ENCODE results near the gene PLA2G2C.

PLA2G2C gene

GRCh38 chr1:20210736-20211460 lies 24.6 kb upstream of the PLA2G2C start:
- Mint-ChIP-seq H3K27ac (no peak overlapping the region), H3K4me1 (peaks cover 18% of the 10 kb centered on the region), H3K36me3 (ENCODE audit: low read depth) (no peaks in the 10 kb centered on the region), H3K9me3 (no peaks in the 10 kb centered on the region), H3K4me3 (no peak overlapping the region), H3K27me3 (ENCODE audit: low read depth, poor library complexity) (peaks cover 50% of the 10 kb centered on the region)
- DNase-seq: no peak
- no peak for TF ChIP-seq CTCF (IDR thresholded peaks at IDR 0.05)

GRCh38 chr1:20209471-20209870 lies 23.2 kb upstream of the PLA2G2C start:
- H3K9me3 Mint-ChIP-seq: no peaks in the 10 kb centered on the region
- H3K4me1 Mint-ChIP-seq: peaks cover 18% of the 10 kb centered on the region
- no peak for TF ChIP-seq CTCF (IDR thresholded peaks at IDR 0.05)
- peak overlapping the region; percentile 26 for H3K27ac Mint-ChIP-seq
- DNase-seq: no peak
- H3K36me3 Mint-ChIP-seq (ENCODE audit: low read depth): no peaks in the 10 kb centered on the region
- H3K27me3 Mint-ChIP-seq (ENCODE audit: low read depth, poor library complexity): peaks cover 37% of the 10 kb centered on the region
- H3K4me3 Mint-ChIP-seq: no peak overlapping the region

- no peak for DNase-seq
- H3K9me3 Mint-ChIP-seq: no peaks in the 10 kb centered on the region
- peaks cover 33% of the 10 kb centered on the region for H3K27me3 Mint-ChIP-seq (ENCODE audit: low read depth, poor library complexity)
- no peaks in the 10 kb centered on the region for H3K36me3 Mint-ChIP-seq (ENCODE audit: low read depth)
- H3K4me3 Mint-ChIP-seq: no peak overlapping the region
- no peak for TF ChIP-seq CTCF (IDR thresholded peaks at IDR 0.05)
- peaks cover 18% of the 10 kb centered on the region for H3K4me1 Mint-ChIP-seq
- no peak overlapping the region for H3K27ac Mint-ChIP-seq
These were observed 21.2 kb upstream of the PLA2G2C start for GRCh38 chr1:20207546-20207945.

GRCh38 chr1:20202166-20202565 lies 15.8 kb upstream of the PLA2G2C start:
- H3K9me3 Mint-ChIP-seq: no peaks in the 10 kb centered on the region
- no peak for DNase-seq
- H3K4me3 Mint-ChIP-seq: no peak overlapping the region
- H3K36me3 Mint-ChIP-seq (ENCODE audit: low read depth): no peaks in the 10 kb centered on the region
- no peaks in the 10 kb centered on the region for H3K4me1 Mint-ChIP-seq
- no peak overlapping the region for H3K27ac Mint-ChIP-seq
- no peak for TF ChIP-seq CTCF (IDR thresholded peaks at IDR 0.05)
- peaks cover 40% of the 10 kb centered on the region for H3K27me3 Mint-ChIP-seq (ENCODE audit: low read depth, poor library complexity)

GRCh38 chr1:20200966-20201365 lies 14.6 kb upstream of the PLA2G2C start:
- H3K4me1 Mint-ChIP-seq: no peaks in the 10 kb centered on the region
- no peak for DNase-seq
- H3K9me3 Mint-ChIP-seq: no peaks in the 10 kb centered on the region

More at GRCh38 chr1:20200966-20201365, 14.6 kb upstream of the PLA2G2C start:
- Mint-ChIP-seq H3K36me3 (ENCODE audit: low read depth) (no peaks in the 10 kb centered on the region), H3K4me3 (no peak overlapping the region), H3K27ac (no peak overlapping the region), H3K27me3 (ENCODE audit: low read depth, poor library complexity) (peaks cover 44% of the 10 kb centered on the region)
- no peak for TF ChIP-seq CTCF (IDR thresholded peaks at IDR 0.05)
